ENCODE results near the gene PLET1. TPM values are rescaled to one million over a fixed set of nuclear protein-coding genes. Genes with fewer than 3 reads are reported as not detected.
A peak's percentile ranks its signal among the peaks of the same experiment; 100 is the strongest.

Gene PLET1
- total RNA-seq, 1 donor from 2014 or later = not detected

DNA sequence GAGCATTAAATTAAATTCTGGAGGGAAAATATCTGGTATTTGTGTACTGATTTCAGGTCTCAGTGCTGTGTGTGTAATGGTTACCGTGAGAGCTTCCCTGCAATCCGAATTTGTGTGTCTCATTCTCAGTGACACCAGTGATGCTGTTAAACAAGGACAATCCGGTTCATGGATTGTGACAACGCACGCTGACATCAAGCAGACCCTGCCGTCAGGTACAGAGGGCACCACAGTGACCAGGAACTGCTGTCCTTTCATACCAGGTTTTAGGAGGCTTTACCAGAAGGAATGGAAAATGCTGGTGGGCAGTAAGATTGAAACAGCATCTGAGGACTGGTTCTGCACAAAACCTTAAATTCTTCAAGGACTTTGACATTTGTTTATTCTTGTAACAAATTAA is 30.5 kb upstream of the PLET1 start:
- Mint-ChIP-seq H3K4me1 (ENCODE audit: unreplicated experiment) (no peaks in the 10 kb centered on the region), H3K9me3 (peaks cover 4% of the 10 kb centered on the region), H3K27ac (no peak overlapping the region), H3K36me3 (no peaks in the 10 kb centered on the region), H3K4me3 (peak overlapping the region; percentile 6), H3K27me3 (peaks cover 30% of the 10 kb centered on the region)
- no peak for DNase-seq (ENCODE audit: extremely low spot score, unreplicated experiment)
- TF ChIP-seq, protein P1, sequence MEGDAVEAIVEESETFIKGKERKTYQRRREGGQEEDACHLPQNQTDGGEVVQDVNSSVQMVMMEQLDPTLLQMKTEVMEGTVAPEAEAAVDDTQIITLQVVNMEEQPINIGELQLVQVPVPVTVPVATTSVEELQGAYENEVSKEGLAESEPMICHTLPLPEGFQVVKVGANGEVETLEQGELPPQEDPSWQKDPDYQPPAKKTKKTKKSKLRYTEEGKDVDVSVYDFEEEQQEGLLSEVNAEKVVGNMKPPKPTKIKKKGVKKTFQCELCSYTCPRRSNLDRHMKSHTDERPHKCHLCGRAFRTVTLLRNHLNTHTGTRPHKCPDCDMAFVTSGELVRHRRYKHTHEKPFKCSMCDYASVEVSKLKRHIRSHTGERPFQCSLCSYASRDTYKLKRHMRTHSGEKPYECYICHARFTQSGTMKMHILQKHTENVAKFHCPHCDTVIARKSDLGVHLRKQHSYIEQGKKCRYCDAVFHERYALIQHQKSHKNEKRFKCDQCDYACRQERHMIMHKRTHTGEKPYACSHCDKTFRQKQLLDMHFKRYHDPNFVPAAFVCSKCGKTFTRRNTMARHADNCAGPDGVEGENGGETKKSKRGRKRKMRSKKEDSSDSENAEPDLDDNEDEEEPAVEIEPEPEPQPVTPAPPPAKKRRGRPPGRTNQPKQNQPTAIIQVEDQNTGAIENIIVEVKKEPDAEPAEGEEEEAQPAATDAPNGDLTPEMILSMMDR (conservative IDR thresholded peaks at IDR 0.05) = no peak

DNA sequence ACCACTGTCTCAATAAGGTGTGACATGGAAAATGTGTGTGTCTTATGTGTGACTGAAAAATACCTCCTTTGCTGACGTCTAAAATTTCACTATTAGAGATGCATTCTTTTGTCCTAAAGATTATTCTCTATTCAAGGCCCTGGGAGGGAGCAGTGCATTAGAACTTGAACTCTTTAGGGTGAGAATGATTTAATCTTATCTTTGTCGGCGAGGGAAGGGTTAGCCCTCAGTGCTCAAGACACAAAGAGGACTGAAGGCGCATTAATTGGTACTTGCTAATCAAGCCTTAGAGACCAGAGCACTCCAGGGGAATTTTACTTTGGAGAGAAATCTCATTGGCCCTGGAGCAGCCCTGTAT is 29.8 kb upstream of the PLET1 start:
- Mint-ChIP-seq H3K27ac (no peak overlapping the region), H3K27me3 (peaks cover 34% of the 10 kb centered on the region), H3K9me3 (peaks cover 4% of the 10 kb centered on the region), H3K4me1 (ENCODE audit: unreplicated experiment) (peaks cover 4% of the 10 kb centered on the region), H3K4me3 (peak overlapping the region; percentile 80), H3K36me3 (no peaks in the 10 kb centered on the region)
- DNase-seq (ENCODE audit: extremely low spot score, unreplicated experiment) = no peak
- TF ChIP-seq, protein P1 (conservative IDR thresholded peaks at IDR 0.05) = no peak

DNA sequence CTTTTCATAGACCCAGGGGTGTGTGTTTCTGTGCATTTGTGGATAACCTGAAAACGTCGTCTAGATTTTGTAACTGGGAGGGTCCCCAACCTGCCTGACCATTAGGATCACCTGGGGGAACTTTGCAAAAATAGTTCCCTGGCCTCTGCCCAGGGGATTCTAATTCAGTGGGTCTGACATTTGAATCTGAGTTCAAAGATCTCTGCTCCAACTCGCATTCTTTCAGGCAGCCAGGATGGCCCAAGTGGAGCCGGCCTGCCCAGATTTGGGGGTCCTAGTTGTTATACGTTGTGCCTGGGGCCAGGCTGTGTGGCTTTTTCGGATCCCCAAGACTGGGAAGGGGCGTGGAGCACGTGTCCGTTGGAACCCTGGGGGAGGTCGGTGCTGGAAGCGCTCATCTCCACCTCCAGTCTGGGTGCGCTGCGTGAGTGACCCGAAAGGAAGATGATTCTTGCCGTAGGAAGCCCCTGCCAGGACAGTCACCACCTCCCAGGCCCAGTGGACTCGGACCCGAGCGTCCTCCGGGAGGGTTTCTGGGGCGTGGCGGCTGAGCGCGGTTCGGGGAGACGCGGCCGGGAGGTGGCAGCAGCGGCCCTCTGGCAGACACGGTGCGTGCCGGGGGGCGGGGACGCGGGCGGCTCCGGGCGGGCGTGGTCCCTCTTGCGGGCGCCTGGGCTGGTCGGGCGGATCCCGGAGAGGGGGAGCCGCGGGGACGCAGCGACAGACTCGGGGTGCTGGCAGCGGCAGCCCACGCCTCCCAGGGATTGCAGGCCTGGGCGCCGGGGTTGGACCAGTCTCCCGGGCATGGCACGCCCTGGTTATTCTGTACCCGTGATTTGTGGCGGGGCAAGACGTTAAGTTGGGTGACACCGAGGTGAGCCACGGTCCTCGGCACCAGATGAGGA is 29.2 kb upstream of the PLET1 start:
- Mint-ChIP-seq H3K4me3 (peak overlapping the region; percentile 81), H3K4me1 (ENCODE audit: unreplicated experiment) (peaks cover 7% of the 10 kb centered on the region)
- DNase-seq (ENCODE audit: extremely low spot score, unreplicated experiment) = peak; percentile 88

DNA sequence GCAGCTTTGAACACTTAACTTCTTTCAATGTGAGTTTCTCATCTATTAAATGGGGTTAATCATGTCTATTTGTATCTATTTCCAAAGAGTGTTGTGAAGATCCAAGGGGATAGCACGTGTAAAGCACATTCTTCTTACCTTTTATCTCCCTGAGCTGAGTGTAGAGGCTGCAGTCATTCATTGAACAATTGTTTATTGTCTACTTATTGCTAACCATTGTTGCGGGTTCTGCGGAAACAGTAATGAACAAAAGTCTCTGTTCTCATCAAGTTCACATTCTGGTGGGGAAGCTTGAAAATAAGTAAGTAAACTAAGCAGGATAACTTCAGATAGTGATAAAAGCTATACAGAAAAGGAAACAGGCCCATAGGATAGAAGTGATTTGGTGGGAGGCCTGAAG is 27.4 kb upstream of the PLET1 start:
- H3K9me3 Mint-ChIP-seq = peaks cover 4% of the 10 kb centered on the region
- DNase-seq (ENCODE audit: extremely low spot score, unreplicated experiment) = no peak
- H3K27me3 Mint-ChIP-seq = peaks cover 34% of the 10 kb centered on the region
- no peaks in the 10 kb centered on the region for H3K36me3 Mint-ChIP-seq
- TF ChIP-seq, protein P1 (conservative IDR thresholded peaks at IDR 0.05) = no peak
- peaks cover 7% of the 10 kb centered on the region for H3K4me1 Mint-ChIP-seq (ENCODE audit: unreplicated experiment)
- H3K4me3 Mint-ChIP-seq = peak overlapping the region; percentile 63
- H3K27ac Mint-ChIP-seq = no peak overlapping the region

More for the DNA sequence above, 29.2 kb upstream of the PLET1 start:
- Mint-ChIP-seq H3K36me3 (no peaks in the 10 kb centered on the region), H3K27me3 (peaks cover 34% of the 10 kb centered on the region), H3K9me3 (peaks cover 4% of the 10 kb centered on the region), H3K27ac (no peak overlapping the region)
- TF ChIP-seq, protein P1 (conservative IDR thresholded peaks at IDR 0.05) = peak; percentile 92

DNA sequence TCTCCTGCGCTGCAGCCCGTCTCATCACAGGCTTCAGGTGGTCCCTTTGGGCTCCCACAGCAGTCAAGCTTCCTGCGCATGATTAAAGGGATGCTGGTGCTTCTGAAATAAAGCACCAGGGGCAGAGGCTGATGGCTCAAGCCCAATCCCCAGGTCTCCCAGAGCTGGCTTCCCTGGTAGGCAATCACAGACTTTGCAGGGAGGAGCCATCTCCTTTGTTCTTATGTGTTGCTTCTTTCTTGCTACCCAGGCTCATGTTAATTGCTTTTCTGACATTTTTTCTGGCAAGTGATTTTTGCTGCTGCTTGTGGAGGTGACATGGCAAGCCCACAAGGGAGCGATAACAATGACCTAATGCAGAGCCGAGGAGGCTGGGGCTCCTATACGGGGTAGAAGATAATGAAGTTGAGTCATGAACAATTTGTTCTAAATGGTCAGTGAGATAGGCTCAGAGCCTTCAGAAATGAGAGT is 25.2 kb upstream of the PLET1 start:
- Mint-ChIP-seq H3K4me1 (ENCODE audit: unreplicated experiment) (peaks cover 7% of the 10 kb centered on the region), H3K9me3 (no peaks in the 10 kb centered on the region), H3K4me3 (no peak overlapping the region), H3K36me3 (no peaks in the 10 kb centered on the region), H3K27ac (no peak overlapping the region), H3K27me3 (peaks cover 36% of the 10 kb centered on the region)
- DNase-seq (ENCODE audit: extremely low spot score, unreplicated experiment) = no peak
- TF ChIP-seq, protein P1 (conservative IDR thresholded peaks at IDR 0.05) = no peak

Measured in type B pancreatic cell (in vitro differentiated cells).